SK-N-MC (cell line): ENCODE data around the gene MCF2L.

Source experiments
- DNase-seq: peaks from one replicate; pipeline ENCODE4 v3.0.0-alpha.2; 2011; ENCODE audit warnings: low read depth, low spot score
- H3K27ac ChIP-seq: fragments of 200-600 bp; sonication (generic); 2 replicates; pipeline ENCODE4 v1.5.1; 2016; ENCODE audit warnings: mixed run types
- H3K36me3 ChIP-seq: fragments of 200-600 bp; sonication (generic); 2 replicates; pipeline ENCODE4 v1.6.1; 2017; ENCODE audit warnings: antibody characterized with exemption, low read length, mixed read lengths; ENCODE audit not compliant: insufficient read depth
- H3K4me3 ChIP-seq: fragments of 200-600 bp; sonication (generic); 2 replicates; pipeline ENCODE4 v1.5.1; 2016
- H3K9ac ChIP-seq: fragments of 200-600 bp; sonication (generic); 2 replicates; pipeline ENCODE4 v1.8.0; 2017; ENCODE audit warnings: mixed run types, mixed read lengths; ENCODE audit not compliant: insufficient read length
- H3K9me3 ChIP-seq: fragments of 200-600 bp; sonication (generic); 2 replicates; pipeline ENCODE4 v1.6.1; 2017; ENCODE audit warnings: low read depth, mild to moderate bottlenecking, antibody characterized with exemption, low read length, moderate library complexity, mixed read lengths
- EZH2 ChIP-seq: fragments of 200-600 bp; sonication (generic); IDR thresholded peaks from one replicate; pipeline ENCODE4 v1.6.1; 2017; ENCODE audit warnings: antibody characterized with exemption
- FOXP2 ChIP-seq: optimal IDR thresholded peaks from 2 replicates; pipeline ENCODE3; 2011; ENCODE audit warnings: mild to moderate bottlenecking, moderate library complexity; ENCODE audit not compliant: insufficient read depth; ENCODE audit errors: extremely low read length, control extremely low read depth
- POLR2AphosphoS5 ChIP-seq: IDR thresholded peaks from 2 replicates; pipeline ENCODE4 v1.6.1; 2012; ENCODE audit warnings: mild to moderate bottlenecking, low read depth, low read length, borderline replicate concordance

The MCF2L gene

DNA sequence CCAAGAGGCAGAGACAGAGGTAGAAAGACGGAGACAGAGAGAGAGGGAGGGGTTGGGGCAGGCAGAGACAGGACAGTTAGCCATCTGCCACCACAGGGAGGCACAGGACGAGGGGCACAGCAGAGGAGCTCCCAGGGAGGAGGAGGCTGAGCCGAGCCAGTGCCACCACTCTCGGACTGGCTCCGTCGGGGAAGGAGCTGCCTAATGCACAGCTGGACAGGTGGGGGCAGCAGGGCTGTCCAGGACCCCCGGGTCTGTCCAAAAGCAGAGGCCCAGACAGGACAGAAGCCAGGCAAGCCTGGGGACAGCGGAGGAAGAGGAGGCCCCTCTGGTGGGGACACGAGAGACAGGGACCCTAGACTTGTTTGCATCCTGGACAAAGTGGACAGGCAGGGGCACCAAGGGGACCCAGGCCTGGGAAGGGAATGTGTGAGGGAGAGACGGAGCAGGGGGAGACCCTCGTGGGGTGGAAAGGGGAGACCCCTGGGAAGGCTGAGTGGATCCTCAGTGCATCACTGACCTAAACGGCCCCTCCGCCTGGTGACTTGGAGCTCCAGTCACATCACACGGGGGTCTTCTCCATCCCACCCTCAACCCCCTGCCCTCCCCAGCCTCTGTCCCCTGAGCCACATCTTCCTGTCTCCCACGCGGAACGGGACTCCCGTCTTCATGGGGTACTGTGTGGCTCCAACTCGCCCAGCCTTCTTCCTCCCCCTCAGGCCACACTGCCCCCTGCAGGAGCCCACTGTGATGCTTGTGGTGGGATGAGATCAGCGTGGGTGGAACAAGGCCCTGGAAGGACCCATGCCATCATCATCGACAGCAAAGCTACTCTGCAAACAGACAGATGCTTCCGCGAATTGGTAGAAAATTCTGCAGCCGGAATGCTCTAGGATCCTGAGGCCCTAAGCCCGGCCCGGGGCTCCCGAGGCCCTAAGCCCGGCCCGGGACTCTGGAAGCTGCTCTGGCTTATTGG, 154.5 kb downstream of the MCF2L start:
- H3K9me3 ChIP-seq = no peaks in the 10 kb centered on the region
- no peaks in the 10 kb centered on the region for H3K36me3 ChIP-seq
- H3K9ac ChIP-seq = no peak overlapping the region
- no peak for TF ChIP-seq FOXP2
- DNase-seq = no peak
- no peak overlapping the region for H3K4me3 ChIP-seq
- H3K27ac ChIP-seq = no peak overlapping the region

GRCh38 chr13:113124211-113124970, 155.4 kb downstream of the MCF2L start:
- H3K9ac ChIP-seq = no peak overlapping the region
- no peak for TF ChIP-seq EZH2
- no peak for TF ChIP-seq POLR2AphosphoS5
- TF ChIP-seq FOXP2 = no peak
- no peak overlapping the region for H3K27ac ChIP-seq
- no peaks in the 10 kb centered on the region for H3K9me3 ChIP-seq
- H3K4me3 ChIP-seq = no peak overlapping the region
- DNase-seq = no peak
- H3K36me3 ChIP-seq = no peaks in the 10 kb centered on the region

- H3K9ac ChIP-seq = no peak overlapping the region
- H3K4me3 ChIP-seq = no peak overlapping the region
- H3K36me3 ChIP-seq = no peaks in the 10 kb centered on the region
- no peak for DNase-seq
- H3K9me3 ChIP-seq = no peaks in the 10 kb centered on the region
- TF ChIP-seq EZH2 = no peak
- TF ChIP-seq FOXP2 = no peak
- TF ChIP-seq POLR2AphosphoS5 = no peak
- no peak overlapping the region for H3K27ac ChIP-seq
Observed at GRCh38 chr13:113125506-113126264, 156.7 kb downstream of the MCF2L start.

- TF ChIP-seq FOXP2 (no peak), POLR2AphosphoS5 (no peak), EZH2 (no peak)
- H3K36me3 ChIP-seq = no peaks in the 10 kb centered on the region
- no peak overlapping the region for H3K4me3 ChIP-seq
- no peak overlapping the region for H3K9ac ChIP-seq
- DNase-seq = no peak
- H3K27ac ChIP-seq = no peak overlapping the region
- no peaks in the 10 kb centered on the region for H3K9me3 ChIP-seq
Observed at GRCh38 chr13:113126265-113127150, 157.5 kb downstream of the MCF2L start.

DNA sequence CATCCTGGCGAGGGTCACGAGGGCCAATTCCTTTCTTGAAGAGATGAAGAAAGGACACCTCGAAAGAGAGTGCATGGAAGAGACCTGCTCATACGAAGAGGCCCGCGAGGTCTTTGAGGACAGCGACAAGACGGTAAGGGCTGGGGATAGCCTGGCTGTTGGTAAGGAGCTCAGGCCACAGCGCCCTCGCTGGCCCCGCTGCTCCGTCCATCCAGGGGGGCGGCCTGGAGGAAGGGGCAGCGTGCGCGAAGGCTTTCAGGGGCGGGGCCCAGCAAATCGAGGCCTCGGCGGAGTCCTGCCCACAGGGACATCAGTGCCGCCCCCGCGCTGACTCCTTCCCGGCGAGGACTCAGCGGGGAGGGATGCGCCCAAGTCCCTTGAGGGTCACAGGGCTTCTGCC, 160.5 kb downstream of the MCF2L start:
- no peak overlapping the region for H3K27ac ChIP-seq
- H3K9me3 ChIP-seq = no peaks in the 10 kb centered on the region
- DNase-seq = no peak
- H3K4me3 ChIP-seq = no peak overlapping the region
- no peak overlapping the region for H3K9ac ChIP-seq
- H3K36me3 ChIP-seq = no peaks in the 10 kb centered on the region
- TF ChIP-seq POLR2AphosphoS5 (no peak), FOXP2 (no peak), EZH2 (no peak)

- H3K4me3 ChIP-seq = no peak overlapping the region
- no peak for DNase-seq
- TF ChIP-seq EZH2 (no peak), FOXP2 (no peak), POLR2AphosphoS5 (no peak)
Observed at GRCh38 chr13:113129921-113130750, 161.1 kb downstream of the MCF2L start.

GRCh38 chr13:113135281-113135760, 166.3 kb downstream of the MCF2L start:
- TF ChIP-seq FOXP2 (no peak), EZH2 (no peak), POLR2AphosphoS5 (no peak)

More at GRCh38 chr13:113129921-113130750, 161.1 kb downstream of the MCF2L start:
- H3K27ac ChIP-seq = no peak overlapping the region
- H3K36me3 ChIP-seq = no peaks in the 10 kb centered on the region
- H3K9ac ChIP-seq = no peak overlapping the region
- no peaks in the 10 kb centered on the region for H3K9me3 ChIP-seq

More at GRCh38 chr13:113135281-113135760, 166.3 kb downstream of the MCF2L start:
- DNase-seq = no peak
- Histone ChIP-seq H3K9me3 (no peaks in the 10 kb centered on the region), H3K9ac (no peak overlapping the region), H3K4me3 (no peak overlapping the region), H3K36me3 (no peaks in the 10 kb centered on the region), H3K27ac (no peak overlapping the region)
